K562 (cell line): ENCODE data around the gene ZNF672. TPM values are rescaled to one million over a fixed set of nuclear protein-coding genes. Genes with fewer than 3 reads are reported as not detected.
A peak's percentile ranks its signal among the peaks of the same experiment; 100 is the strongest.

ENCODE experiments used
- BACH1 ChIP-seq: fragments of 200-800 bp; sonication (Bioruptor generic); IDR thresholded peaks from 2 replicates; pipeline ENCODE4 v1.6.1; 2016; ENCODE audit warnings: missing genetic modification characterization, missing compliant biosample characterization
- CBX3 ChIP-seq, 2 experiments: IDR thresholded peaks; 1 replicate in 1 of 2; 2 replicates in 1 of 2; pipeline ENCODE4 v1.6.1; 2012; ENCODE audit warnings: inconsistent platforms in 2 of 2, low read length in 2 of 2, borderline replicate concordance in 1 of 2, control low read depth in 1 of 2
- FOXK2 ChIP-seq, 2 experiments: fragments of 450-650 bp; IDR thresholded peaks in 1 of 2; conservative IDR thresholded peaks in 1 of 2; 2 replicates each; pipeline ENCODE4 v1.6.1; 2016; ENCODE audit warnings: low read depth in 2 of 2, mild to moderate bottlenecking in 1 of 2
- GABPB1 ChIP-seq: sonication (generic); formaldehyde crosslinking; IDR thresholded peaks from 2 replicates; pipeline ENCODE4 v1.8.0; 2022; ENCODE audit warnings: mild to moderate bottlenecking, missing genetic modification reagents
- HCFC1 ChIP-seq: IDR thresholded peaks from 2 replicates; pipeline ENCODE4 v1.6.1; 2012; ENCODE audit warnings: low read depth, low read length, improper control_type of control experiment
- HDAC2 ChIP-seq: fragments of 450-650 bp; IDR thresholded peaks from 2 replicates; pipeline ENCODE4 v1.6.1; 2016; ENCODE audit warnings: mild to moderate bottlenecking
- HEY1 ChIP-seq: fragments of 250-450 bp; sonication (Bioruptor Pico); IDR thresholded peaks from 2 replicates; pipeline ENCODE4 v1.5.0; 2020; ENCODE audit warnings: mild to moderate bottlenecking, moderate library complexity, borderline replicate concordance
- MEIS2 ChIP-seq: fragments of 450-650 bp; IDR thresholded peaks from 2 replicates; pipeline ENCODE4 v1.6.1; 2014; ENCODE audit warnings: mild to moderate bottlenecking; ENCODE audit not compliant: partially characterized antibody
- MXD1 ChIP-seq: fragments of 250-450 bp; sonication (Bioruptor Pico); IDR thresholded peaks from 2 replicates; pipeline ENCODE4 v1.8.0; 2021; ENCODE audit warnings: borderline replicate concordance, mild to moderate bottlenecking, moderate library complexity; ENCODE audit not compliant: poor library complexity, severe bottlenecking
- MYNN ChIP-seq, 2 experiments: sonication (generic); formaldehyde crosslinking in 1 of 2; IDR thresholded peaks; 2 replicates each; pipeline versions ENCODE4 v1.5.0 to v1.6.1; 2016 to 2020; ENCODE audit warnings: antibody characterized with exemption in 1 of 2, missing genetic modification reagents in 1 of 2
- NFIC ChIP-seq: fragments of 450-650 bp; IDR thresholded peaks from 2 replicates; pipeline ENCODE4 v1.6.1; 2017; ENCODE audit warnings: mild to moderate bottlenecking, inconsistent platforms
- PHB ChIP-seq: fragments of 250-450 bp; sonication (Bioruptor Pico); IDR thresholded peaks from 2 replicates; pipeline ENCODE4 v1.5.0; 2021
- RBFOX2 ChIP-seq: fragments of 200-400 bp; formaldehyde crosslinking; IDR thresholded peaks from 2 replicates; pipeline ENCODE4 v1.6.1; 2017; ENCODE audit warnings: low read depth, mild to moderate bottlenecking, low read length, moderate library complexity
- TBP ChIP-seq: optimal IDR thresholded peaks from 2 replicates; pipeline ENCODE3; 2011; ENCODE audit warnings: low read depth, low read length, improper control_type of control experiment
- TCF7 ChIP-seq: sonication (generic); IDR thresholded peaks from 2 replicates; pipeline ENCODE4 v1.6.1; 2016; ENCODE audit warnings: antibody characterized with exemption, borderline replicate concordance
- TOE1 ChIP-seq, 2 experiments: fragments of 450-650 bp in 1 of 2; sonication (generic) in 1 of 2; formaldehyde crosslinking in 1 of 2; IDR thresholded peaks; 2 replicates each; pipeline versions ENCODE4 v1.7.1 to v1.8.0; 2016 to 2022; ENCODE audit warnings: borderline replicate concordance in 2 of 2, mild to moderate bottlenecking in 2 of 2, antibody characterized with exemption in 1 of 2, inconsistent platforms in 1 of 2, low read depth in 1 of 2, missing genetic modification reagents in 1 of 2, moderate library complexity in 1 of 2
- ZFP30 ChIP-seq: fragments of 250-450 bp; sonication (Bioruptor Pico); IDR thresholded peaks from 2 replicates; pipeline ENCODE4 v1.8.0; 2022; ENCODE audit warnings: moderate library complexity, mild to moderate bottlenecking, inconsistent platforms, borderline replicate concordance
- ZFX ChIP-seq: sonication (generic); formaldehyde crosslinking; IDR thresholded peaks from 2 replicates; pipeline ENCODE4 v1.8.0; 2022; ENCODE audit warnings: mild to moderate bottlenecking, missing genetic modification reagents, moderate library complexity
- ZNF134 ChIP-seq: fragments of 250-450 bp; sonication (Bioruptor Pico); conservative IDR thresholded peaks from 2 replicates; pipeline ENCODE4 v1.4.0; 2020
- ZNF175 ChIP-seq: fragments of 200-800 bp; sonication (Bioruptor generic); IDR thresholded peaks from 2 replicates; pipeline ENCODE4 v1.6.1; 2016; ENCODE audit warnings: low read depth, mild to moderate bottlenecking, missing genetic modification characterization, missing compliant biosample characterization
- ZNF589 ChIP-seq: fragments of 200-800 bp; sonication (Bioruptor generic); IDR thresholded peaks from 2 replicates; pipeline ENCODE4 v1.6.1; 2016; ENCODE audit warnings: low read depth, missing genetic modification characterization, missing compliant biosample characterization
- polyA plus RNA-seq, 8 experiments: library from polyadenylated mRNA; depleted of rRNA in 4 of 8; stranded (reverse) in 5 of 8; unstranded in 3 of 8; fragments of >200 nt; fragmentation: Nextera tagmentation in 2 of 8; fragmentation: Illumina TruSeq in 1 of 8; extraction: Ambion mirVana in 2 of 8; extraction: Trizol in 1 of 8; gene quantifications; 2 replicates each; pipeline versions ENCODE4 v1.2.1 to v1.2.3, GENCODE V29; 2011 to 2014; ENCODE audit warnings: inconsistent platforms in 1 of 8, missing spikeins in 1 of 8
- total RNA-seq, 7 experiments: library from RNA; depleted of rRNA in 6 of 7; stranded (reverse); fragments of >200 nt in 6 of 7; fragmentation: Illumina TruSeq in 2 of 7; extraction: Trizol in 2 of 7; gene quantifications; 2 replicates each; pipeline versions ENCODE4 v1.2.1 to v1.2.3, GENCODE V29; 2011 to 2021; ENCODE audit warnings: low replicate concordance in 1 of 7
- TF ChIP-seq, protein P1 (sequence below), 2 experiments: fragments of 450-650 bp; IDR thresholded peaks; 2 replicates each; pipeline ENCODE4 v1.6.1; 2018; ENCODE audit warnings: mild to moderate bottlenecking in 2 of 2, low read depth in 1 of 2; ENCODE audit not compliant: partially characterized antibody in 2 of 2
- TF ChIP-seq, protein P2 (sequence below): fragments of 250-450 bp; sonication (Bioruptor Pico); IDR thresholded peaks from 2 replicates; pipeline ENCODE4 v1.5.0; 2021

ZNF672 gene
- total and polyA plus RNA-seq, 9 of the 15 experiments (the other 6 are each of a cell fraction or from before 2014, with no cell fraction given), result 1.9 to 57.9 (median 24.1) TPM

GRCh38 chr1:248873409-248873992 lies 35.5 kb downstream of the ZNF672 start (continued):
- TF ChIP-seq, protein P1, sequence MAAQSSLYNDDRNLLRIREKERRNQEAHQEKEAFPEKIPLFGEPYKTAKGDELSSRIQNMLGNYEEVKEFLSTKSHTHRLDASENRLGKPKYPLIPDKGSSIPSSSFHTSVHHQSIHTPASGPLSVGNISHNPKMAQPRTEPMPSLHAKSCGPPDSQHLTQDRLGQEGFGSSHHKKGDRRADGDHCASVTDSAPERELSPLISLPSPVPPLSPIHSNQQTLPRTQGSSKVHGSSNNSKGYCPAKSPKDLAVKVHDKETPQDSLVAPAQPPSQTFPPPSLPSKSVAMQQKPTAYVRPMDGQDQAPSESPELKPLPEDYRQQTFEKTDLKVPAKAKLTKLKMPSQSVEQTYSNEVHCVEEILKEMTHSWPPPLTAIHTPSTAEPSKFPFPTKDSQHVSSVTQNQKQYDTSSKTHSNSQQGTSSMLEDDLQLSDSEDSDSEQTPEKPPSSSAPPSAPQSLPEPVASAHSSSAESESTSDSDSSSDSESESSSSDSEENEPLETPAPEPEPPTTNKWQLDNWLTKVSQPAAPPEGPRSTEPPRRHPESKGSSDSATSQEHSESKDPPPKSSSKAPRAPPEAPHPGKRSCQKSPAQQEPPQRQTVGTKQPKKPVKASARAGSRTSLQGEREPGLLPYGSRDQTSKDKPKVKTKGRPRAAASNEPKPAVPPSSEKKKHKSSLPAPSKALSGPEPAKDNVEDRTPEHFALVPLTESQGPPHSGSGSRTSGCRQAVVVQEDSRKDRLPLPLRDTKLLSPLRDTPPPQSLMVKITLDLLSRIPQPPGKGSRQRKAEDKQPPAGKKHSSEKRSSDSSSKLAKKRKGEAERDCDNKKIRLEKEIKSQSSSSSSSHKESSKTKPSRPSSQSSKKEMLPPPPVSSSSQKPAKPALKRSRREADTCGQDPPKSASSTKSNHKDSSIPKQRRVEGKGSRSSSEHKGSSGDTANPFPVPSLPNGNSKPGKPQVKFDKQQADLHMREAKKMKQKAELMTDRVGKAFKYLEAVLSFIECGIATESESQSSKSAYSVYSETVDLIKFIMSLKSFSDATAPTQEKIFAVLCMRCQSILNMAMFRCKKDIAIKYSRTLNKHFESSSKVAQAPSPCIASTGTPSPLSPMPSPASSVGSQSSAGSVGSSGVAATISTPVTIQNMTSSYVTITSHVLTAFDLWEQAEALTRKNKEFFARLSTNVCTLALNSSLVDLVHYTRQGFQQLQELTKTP (IDR thresholded peaks at IDR 0.05; ENCODE audit: low read depth in 1 of 2, partially characterized antibody in 2 of 2), result no peak
- TF ChIP-seq BACH1 (tag) (peak; percentile 23; the same call in 1 of the 2 replicates), ZFX (CRISPR knock-in tag) (peak; percentile 94), HEY1 (0 out of 2 replicates have a peak, but pooled peaks have one; percentile 5), ZFP30 (CRISPR knock-in tag) (no peak), TBP (peak; percentile 95), HDAC2 (no peak), MXD1 (CRISPR knock-in tag) (no peak), TCF7 (0 out of 2 replicates have a peak, but pooled peaks have one; percentile 11), ZNF589 (CRISPR knock-in tag) (peak; percentile 76), FOXK2 (conservative IDR thresholded peaks at IDR 0.05 in 1 of 2, IDR thresholded peaks at IDR 0.05 in 1 of 2; ENCODE audit: low read depth in 2 of 2) (no peak; a peak in 1 of 4 replicates), ZNF175 (peak; percentile 5; the same call in 1 of the 2 replicates), CBX3 (IDR thresholded peaks at IDR 0.05; ENCODE audit: borderline replicate concordance in 1 of 2, low read length in 2 of 2) (0 out of 3 replicates have a peak, but pooled peaks of 1 of the 2 experiments have one; percentile 4), ZNF134 (CRISPR knock-in tag) (no peak), PHB (CRISPR knock-in tag) (no peak), HCFC1 (0 out of 2 replicates have a peak, but pooled peaks have one; percentile 49), MEIS2 (peak; percentile 3), NFIC (peak; percentile 77), MYNN (IDR thresholded peaks at IDR 0.05) (peak; percentile 45; the same call in 1 of the 2 replicates), MYNN (CRISPR knock-in tag; IDR thresholded peaks at IDR 0.05) (no peak), GABPB1 (peak; percentile 78), TOE1 (IDR thresholded peaks at IDR 0.05; ENCODE audit: borderline replicate concordance) (no peak), TOE1 (CRISPR knock-in tag; IDR thresholded peaks at IDR 0.05; ENCODE audit: borderline replicate concordance, low read depth) (0 out of 2 replicates have a peak, but pooled peaks have one; percentile 75), RBFOX2 (peak; percentile 91)
- TF ChIP-seq, protein P2, sequence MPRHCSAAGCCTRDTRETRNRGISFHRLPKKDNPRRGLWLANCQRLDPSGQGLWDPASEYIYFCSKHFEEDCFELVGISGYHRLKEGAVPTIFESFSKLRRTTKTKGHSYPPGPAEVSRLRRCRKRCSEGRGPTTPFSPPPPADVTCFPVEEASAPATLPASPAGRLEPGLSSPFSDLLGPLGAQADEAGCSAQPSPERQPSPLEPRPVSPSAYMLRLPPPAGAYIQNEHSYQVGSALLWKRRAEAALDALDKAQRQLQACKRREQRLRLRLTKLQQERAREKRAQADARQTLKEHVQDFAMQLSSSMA (CRISPR knock-in tag), result no peak
